Natural killer cell (primary cell): ENCODE results near the gene IGF2R. TPM values are rescaled to one million over a fixed set of nuclear protein-coding genes. Genes with fewer than 3 reads are reported as not detected.

Experiments
- ATAC-seq, 3 donors: fragments of 150-1000 bp in 2 of 3; fragments of 200-7000 bp in 1 of 3; cut with Tn5 transposase; 1 replicate in 1 of 3; 2 replicates in 2 of 3; pipeline ENCODE4 v1.10.0; 2021; ENCODE audit warnings: mild to moderate bottlenecking in 2 of 3, moderate library complexity in 2 of 3
- DNase-seq, 2 donors: peaks; one replicate each; pipeline versions ENCODE4 v3.0.0 to v3.0.0-alpha.2; 2013 to 2021; ENCODE audit warnings: mixed read lengths in 1 of 2
- H3K27ac ChIP-seq: one replicate; pipeline ENCODE4 v1.5.1; 2013; ENCODE audit warnings: mild to moderate bottlenecking, low read length
- H3K27me3 ChIP-seq: one replicate; pipeline ENCODE4 v1.6.1; 2013; ENCODE audit warnings: low read length; ENCODE audit not compliant: control insufficient read depth, insufficient read depth
- H3K36me3 ChIP-seq: one replicate; pipeline ENCODE4 v1.6.1; 2013; ENCODE audit warnings: low read length; ENCODE audit not compliant: control insufficient read depth, insufficient read depth
- H3K4me1 ChIP-seq: one replicate; pipeline ENCODE4 v1.6.1; 2013; ENCODE audit warnings: low read length; ENCODE audit not compliant: control insufficient read depth, insufficient read depth
- H3K4me3 ChIP-seq: one replicate; pipeline ENCODE4 v1.5.1; 2013; ENCODE audit warnings: low read length
- H3K9me3 ChIP-seq: one replicate; pipeline ENCODE4 v1.6.1; 2013; ENCODE audit warnings: low read length; ENCODE audit not compliant: control insufficient read depth, insufficient read depth
- H3K27ac Mint-ChIP-seq, 2 donors: one replicate each; pipeline ENCODE4 v1.8.0; 2022; ENCODE audit warnings: mild to moderate bottlenecking in 2 of 2, mixed read lengths in 2 of 2, moderate library complexity in 1 of 2
- H3K27me3 Mint-ChIP-seq, 2 donors: one replicate each; pipeline ENCODE4 v1.8.0; 2022; ENCODE audit warnings: low read depth in 2 of 2, mixed read lengths in 2 of 2
- H3K36me3 Mint-ChIP-seq: one replicate; pipeline ENCODE4 v1.8.0; 2022; ENCODE audit warnings: mixed read lengths
- H3K4me1 Mint-ChIP-seq, 2 donors: one replicate each; pipeline ENCODE4 v1.8.0; 2022; ENCODE audit warnings: mixed read lengths in 2 of 2
- H3K4me3 Mint-ChIP-seq: one replicate; pipeline ENCODE4 v1.8.0; 2022; ENCODE audit warnings: mild to moderate bottlenecking, moderate library complexity, mixed read lengths
- H3K9me3 Mint-ChIP-seq, 2 donors: one replicate each; pipeline ENCODE4 v1.8.0; 2022; ENCODE audit warnings: mixed read lengths in 2 of 2
- WGBS: methylation state at CpG from one replicate; pipeline ENCODE4 v1.1.7; 2013; ENCODE audit warnings: missing lambda C conversion rate; ENCODE audit not compliant: insufficient coverage; 5-methylcytosine and 5-hydroxymethylcytosine counted together
- intact Hi-C: fragments of 100-400 bp; cut with micrococcal nuclease; formaldehyde crosslinking; loops from one replicate; pipeline ENCODE4 v1.14.2; 2022
- total RNA-seq, 4 donors: library from RNA; stranded (reverse); fragments of 120-200 nt in 1 of 4; gene quantifications; one replicate each; pipeline versions ENCODE4 v1.2.3 to v1.2.4, GENCODE V29; 2013 to 2022
- TF ChIP-seq, protein P1 (sequence below): fragments of 200-600 bp; IDR thresholded peaks from one replicate; pipeline ENCODE4 v1.8.0; 2022; ENCODE audit warnings: antibody characterized with exemption

The IGF2R gene
- total RNA-seq, 3 donors from 2014 or later (not counting 1 experiment from before 2014, with no cell fraction given): 208 to 282 (median 253) TPM

- peaks cover 37% of the 10 kb centered on the region for H3K36me3 ChIP-seq
- Mint-ChIP-seq H3K4me3 (no peak overlapping the region), H3K4me1 (peaks cover 69 to 76% of the 10 kb centered on the region in 2 donors), H3K36me3 (no peaks in the 10 kb centered on the region), H3K27ac (no peak overlapping the region), H3K9me3 (no peaks in the 10 kb centered on the region), H3K27me3 (no peaks in the 10 kb centered on the region)
- H3K27me3 ChIP-seq: no peaks in the 10 kb centered on the region
- no peak for DNase-seq
- intact Hi-C loops: no loop called here
- WGBS: 90% methylated on average over 8 of the region's 8 CpGs
- H3K4me1 ChIP-seq: peaks cover 14% of the 10 kb centered on the region
- H3K27ac ChIP-seq: no peak overlapping the region
- no peak for ATAC-seq
- peaks cover 1% of the 10 kb centered on the region for H3K9me3 ChIP-seq
- H3K4me3 ChIP-seq: no peak overlapping the region
- TF ChIP-seq, protein P1, sequence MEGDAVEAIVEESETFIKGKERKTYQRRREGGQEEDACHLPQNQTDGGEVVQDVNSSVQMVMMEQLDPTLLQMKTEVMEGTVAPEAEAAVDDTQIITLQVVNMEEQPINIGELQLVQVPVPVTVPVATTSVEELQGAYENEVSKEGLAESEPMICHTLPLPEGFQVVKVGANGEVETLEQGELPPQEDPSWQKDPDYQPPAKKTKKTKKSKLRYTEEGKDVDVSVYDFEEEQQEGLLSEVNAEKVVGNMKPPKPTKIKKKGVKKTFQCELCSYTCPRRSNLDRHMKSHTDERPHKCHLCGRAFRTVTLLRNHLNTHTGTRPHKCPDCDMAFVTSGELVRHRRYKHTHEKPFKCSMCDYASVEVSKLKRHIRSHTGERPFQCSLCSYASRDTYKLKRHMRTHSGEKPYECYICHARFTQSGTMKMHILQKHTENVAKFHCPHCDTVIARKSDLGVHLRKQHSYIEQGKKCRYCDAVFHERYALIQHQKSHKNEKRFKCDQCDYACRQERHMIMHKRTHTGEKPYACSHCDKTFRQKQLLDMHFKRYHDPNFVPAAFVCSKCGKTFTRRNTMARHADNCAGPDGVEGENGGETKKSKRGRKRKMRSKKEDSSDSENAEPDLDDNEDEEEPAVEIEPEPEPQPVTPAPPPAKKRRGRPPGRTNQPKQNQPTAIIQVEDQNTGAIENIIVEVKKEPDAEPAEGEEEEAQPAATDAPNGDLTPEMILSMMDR: no peak
Measured at GRCh38 chr6:160010067-160010466, 41.2 kb downstream of the IGF2R start.

- H3K27me3 Mint-ChIP-seq: no peaks in the 10 kb centered on the region
- ATAC-seq (peak; percentile 63 to 74 (median 73)), DNase-seq (peak in 1 of 2 donors; percentile 59)
- peak overlapping the region; percentile 75 for H3K4me3 Mint-ChIP-seq
- H3K27ac ChIP-seq: peak overlapping the region; percentile 15
- H3K9me3 ChIP-seq: no peaks in the 10 kb centered on the region
- peaks cover 82 to 85% of the 10 kb centered on the region in 2 donors for H3K4me1 Mint-ChIP-seq
- no peak overlapping the region for H3K4me3 ChIP-seq
- H3K9me3 Mint-ChIP-seq: no peaks in the 10 kb centered on the region
- H3K27ac Mint-ChIP-seq: peak overlapping the region; percentile 81 to 96
- peaks cover 27% of the 10 kb centered on the region for H3K4me1 ChIP-seq
- 31% methylated on average over 3 of the region's 4 CpGs for WGBS
- H3K36me3 Mint-ChIP-seq: no peaks in the 10 kb centered on the region
- intact Hi-C loops: loop anchor here (2.0 kb wide), 2 partner anchors 31 to 43 kb away; no protein-coding TSS in a partner anchor
- H3K36me3 ChIP-seq: peaks cover 37% of the 10 kb centered on the region
- H3K27me3 ChIP-seq: no peaks in the 10 kb centered on the region
- TF ChIP-seq, protein P1: no peak
Measured at GRCh38 chr6:160013987-160014868, 45.3 kb downstream of the IGF2R start.

GRCh38 chr6:160014869-160015182 is 45.9 kb downstream of the IGF2R start:
- intact Hi-C loops: loop anchor here (2.0 kb wide), 2 partner anchors 32 to 44 kb away; no protein-coding TSS in a partner anchor
- WGBS: 36% methylated on average over 2 of the region's 2 CpGs

More at GRCh38 chr6:160014869-160015182, 45.9 kb downstream of the IGF2R start:
- Histone ChIP-seq H3K36me3 (peaks cover 31% of the 10 kb centered on the region), H3K27ac (peak overlapping the region; percentile 15), H3K4me3 (no peak overlapping the region), H3K4me1 (peaks cover 27% of the 10 kb centered on the region), H3K9me3 (no peaks in the 10 kb centered on the region), H3K27me3 (no peaks in the 10 kb centered on the region)
- TF ChIP-seq, protein P1: no peak
- ATAC-seq (peak in 1 of 3 donors; percentile 9), DNase-seq (peak in 1 of 2 donors; percentile 13)
- Mint-ChIP-seq H3K27ac (peak overlapping the region; percentile 81 to 96), H3K4me3 (peak overlapping the region; percentile 75), H3K36me3 (no peaks in the 10 kb centered on the region), H3K9me3 (no peaks in the 10 kb centered on the region), H3K27me3 (no peaks in the 10 kb centered on the region), H3K4me1 (peaks cover 83% of the 10 kb centered on the region in 2 donors)
